SK-N-SH (cell line): ENCODE results near the gene HINT3. TPM values are rescaled to one million over a fixed set of nuclear protein-coding genes. Genes with fewer than 3 reads are reported as not detected.
"Not testable (repeated sequence)": the region's sequence is repeated elsewhere in the genome, so short reads cannot be mapped to it uniquely, and the experiment has no call there.

Experiments used
- CTCF ChIA-PET: fragments of 300-600, 350-600 bp; formaldehyde crosslinking; extraction: SDS; loops from one replicate; lab custom pipeline; 2021; lab: Yijun Ruan, JAX
- POLR2A ChIA-PET: fragments of 350-600 bp; sonication (Branson Sonifier 250); formaldehyde crosslinking; extraction: SDS; loops from one replicate; lab custom pipeline; 2020; ENCODE audit warnings: antibody characterized with exemption, inconsistent platforms; lab: Yijun Ruan, JAX
- DNase-seq: peaks from one replicate; pipeline ENCODE4 v3.0.0; 2012
- H2AFZ ChIP-seq: fragments of 200-600 bp; sonication (generic); 2 replicates; pipeline ENCODE4 v1.8.1; 2016; ENCODE audit warnings: antibody characterized with exemption, mild to moderate bottlenecking, low read depth
- H3F3A ChIP-seq: fragments of 200-600 bp; sonication (generic); replicated peaks from 2 replicates; pipeline ENCODE3; 2016; ENCODE audit warnings: antibody characterized with exemption, mild to moderate bottlenecking; ENCODE audit not compliant: insufficient read depth
- H3K27ac ChIP-seq, 2 experiments: fragments of 200-500 bp in 1 of 2; fragments of 200-600 bp in 1 of 2; sonication (Bioruptor generic) in 1 of 2; sonication (generic), shearing (Covaris generic) in 1 of 2; 2 replicates each; pipeline versions ENCODE4 v1.5.1 to v1.6.1; 2014 to 2016; ENCODE audit warnings: low read depth in 2 of 2, inconsistent platforms in 1 of 2, low read length in 1 of 2, mild to moderate bottlenecking in 1 of 2, mixed read lengths in 1 of 2
- H3K27me3 ChIP-seq: fragments of 200-600 bp; sonication (generic), shearing (Covaris generic); 2 replicates; pipeline ENCODE4 v1.6.1; 2016; ENCODE audit warnings: mixed run types; ENCODE audit not compliant: insufficient read depth
- H3K36me3 ChIP-seq, 2 experiments: fragments of 200-500 bp in 1 of 2; fragments of 200-600 bp in 1 of 2; sonication (Bioruptor generic) in 1 of 2; sonication (generic) in 1 of 2; replicated peaks in 1 of 2; 2 replicates each; pipeline versions ENCODE3 to v1.5.1; 2014 to 2016; ENCODE audit warnings: low read length in 1 of 2, mild to moderate bottlenecking in 1 of 2; ENCODE audit not compliant: insufficient read depth in 2 of 2, control insufficient read depth in 1 of 2
- H3K4me1 ChIP-seq, 2 experiments: fragments of 200-500 bp in 1 of 2; fragments of 200-600 bp in 1 of 2; sonication (Bioruptor generic) in 1 of 2; sonication (generic), shearing (Covaris generic) in 1 of 2; 2 replicates each; pipeline versions ENCODE4 v1.5.1 to v1.6.1; 2014 to 2016; ENCODE audit warnings: low read depth in 1 of 2, low read length in 1 of 2, mixed run types in 1 of 2; ENCODE audit not compliant: insufficient read depth in 2 of 2, control insufficient read depth in 1 of 2
- H3K4me2 ChIP-seq: fragments of 200-600 bp; sonication (generic), shearing (Covaris generic); 2 replicates; pipeline ENCODE4 v1.6.1; 2017; ENCODE audit warnings: mixed run types
- H3K4me3 ChIP-seq, 2 experiments: fragments of 200-500 bp in 1 of 2; fragments of 200-600 bp in 1 of 2; sonication (Bioruptor generic) in 1 of 2; sonication (generic), shearing (Covaris generic) in 1 of 2; 2 replicates each; pipeline versions ENCODE4 v1.5.1 to v1.8.1; 2014 to 2016; ENCODE audit warnings: low read depth in 2 of 2, inconsistent platforms in 1 of 2, low read length in 1 of 2, mild to moderate bottlenecking in 1 of 2, mixed read lengths in 1 of 2, moderate library complexity in 1 of 2
- H3K79me2 ChIP-seq: fragments of 200-600 bp; sonication (generic); 2 replicates; pipeline ENCODE4 v1.8.1; 2017; ENCODE audit warnings: mild to moderate bottlenecking; ENCODE audit not compliant: insufficient read depth
- H3K9ac ChIP-seq: fragments of 200-600 bp; sonication (generic); 2 replicates; pipeline ENCODE4 v1.6.1; 2017; ENCODE audit warnings: mixed run types
- H3K9me2 ChIP-seq: fragments of 200-600 bp; sonication (generic); 2 replicates; pipeline ENCODE4 v1.6.1; 2017; ENCODE audit warnings: mixed run types
- H3K9me3 ChIP-seq: fragments of 200-600 bp; sonication (generic); 2 replicates; pipeline ENCODE4 v1.6.1; 2017; ENCODE audit warnings: mixed run types, mild to moderate bottlenecking, moderate library complexity
- H4K20me1 ChIP-seq: fragments of 200-600 bp; sonication (generic); 2 replicates; pipeline ENCODE4 v1.6.1; 2017; ENCODE audit warnings: mild to moderate bottlenecking, mixed run types; ENCODE audit not compliant: insufficient read depth
- EP300 ChIP-seq, 2 experiments: IDR thresholded peaks; 2 replicates each; pipeline versions ENCODE4 v1.4.0 to v1.6.1; 2012; ENCODE audit warnings: borderline replicate concordance in 1 of 2, low read depth in 1 of 2, low read length in 1 of 2
- FOSL2 ChIP-seq: IDR thresholded peaks from 2 replicates; pipeline ENCODE4 v1.4.0; 2012; ENCODE audit warnings: low read depth, mild to moderate bottlenecking, moderate library complexity, borderline replicate concordance
- FOXJ3 ChIP-seq: sonication (generic); formaldehyde crosslinking; IDR thresholded peaks from 2 replicates; pipeline ENCODE4 v1.5.1; 2020; ENCODE audit warnings: mild to moderate bottlenecking, missing genetic modification reagents
- FOXM1 ChIP-seq: IDR thresholded peaks from 2 replicates; pipeline ENCODE4 v1.4.0; 2012; ENCODE audit warnings: low read depth, mild to moderate bottlenecking
- GABPA ChIP-seq: IDR thresholded peaks from 2 replicates; pipeline ENCODE4 v1.4.0; 2012; ENCODE audit warnings: low read depth, mild to moderate bottlenecking
- JUND ChIP-seq: IDR thresholded peaks from 2 replicates; pipeline ENCODE4 v1.4.0; 2012
- MAX ChIP-seq: IDR thresholded peaks from 2 replicates; pipeline ENCODE4 v1.4.0; 2012; ENCODE audit warnings: low read depth
- MEF2A ChIP-seq: IDR thresholded peaks from 2 replicates; pipeline ENCODE4 v1.4.0; 2012; ENCODE audit warnings: low read depth, borderline replicate concordance
- NFIC ChIP-seq: IDR thresholded peaks from 2 replicates; pipeline ENCODE4 v1.4.0; 2012; ENCODE audit warnings: borderline replicate concordance
- PBX3 ChIP-seq: IDR thresholded peaks from 2 replicates; pipeline ENCODE4; 2012
- REST ChIP-seq: IDR thresholded peaks from 2 replicates; pipeline ENCODE4 v1.6.1; 2012; ENCODE audit warnings: mild to moderate bottlenecking, low read depth, low read length, moderate library complexity
- RFX5 ChIP-seq: IDR thresholded peaks from 2 replicates; pipeline ENCODE4 v1.6.1; 2012; ENCODE audit warnings: mild to moderate bottlenecking, improper control_type of control experiment, low read length
- RXRA ChIP-seq: IDR thresholded peaks from 2 replicates; pipeline ENCODE4 v1.4.0; 2012; ENCODE audit warnings: low read depth, mild to moderate bottlenecking, borderline replicate concordance
- SMC3 ChIP-seq: IDR thresholded peaks from 2 replicates; pipeline ENCODE4 v1.6.1; 2012; ENCODE audit warnings: low read depth, low read length, improper control_type of control experiment
- TCF12 ChIP-seq: IDR thresholded peaks from 2 replicates; pipeline ENCODE4 v1.4.0; 2012
- USF1 ChIP-seq: IDR thresholded peaks from 2 replicates; pipeline ENCODE4 v1.4.0; 2012; ENCODE audit warnings: low read depth, borderline replicate concordance
- YY1 ChIP-seq: IDR thresholded peaks from 2 replicates; pipeline ENCODE4 v1.4.0; 2012; ENCODE audit warnings: low read depth, mild to moderate bottlenecking
- WGBS: methylation state at CpG from one replicate; pipeline ENCODE4 v1.1.6; 2017; ENCODE audit warnings: low lambda C conversion rate; 5-methylcytosine and 5-hydroxymethylcytosine counted together
- polyA plus RNA-seq, 3 experiments: library from polyadenylated mRNA; depleted of rRNA; stranded (reverse); fragments of >200 nt; gene quantifications; 2 replicates each; pipeline ENCODE4 v1.2.3, GENCODE V29; 2012

HINT3 gene
- polyA plus RNA-seq, 1 of the 3 experiments (the other 2 are of a cell fraction) = 1.8 TPM

GRCh38 chr6:126023474-126023873, 66.9 kb downstream of the HINT3 start:
- H3K4me2 ChIP-seq, H3K4me3 ChIP-seq, POLR2A ChIA-PET, H4K20me1 ChIP-seq, H3K27me3 ChIP-seq, H3K9ac ChIP-seq, H3K79me2 ChIP-seq, H3F3A ChIP-seq, H3K4me1 ChIP-seq, H3K27ac ChIP-seq, H3K9me3 ChIP-seq, H3K9me2 ChIP-seq, DNase-seq, H2AFZ ChIP-seq: not testable (repeated sequence)
- CTCF ChIA-PET = interaction anchor here (1.2 kb wide), 1 partner anchor 10 kb away, joined by 3 read pairs; no protein-coding TSS in a partner anchor
- H3K36me3 ChIP-seq = peaks cover 64 to 76% of the 10 kb centered on the region in 2 experiments
- WGBS = 95% methylated on average over 3 of the region's 3 CpGs

- no peak overlapping the region for H3K4me3 ChIP-seq
- ChIA-PET POLR2A (no interaction called here), CTCF (no interaction called here)
- H3K4me1 ChIP-seq = no peaks in the 10 kb centered on the region; a peak in 1 of 4 replicates
- H3K27ac ChIP-seq = no peak overlapping the region
- no peaks in the 10 kb centered on the region for H3K27me3 ChIP-seq
- H3K9me3 ChIP-seq = no peaks in the 10 kb centered on the region
- H3K9ac ChIP-seq = no peak overlapping the region
- TF ChIP-seq USF1 (no peak), RFX5 (no peak), FOXJ3 (CRISPR knock-in tag) (no peak), NFIC (no peak), MAX (no peak), GABPA (no peak), JUND (no peak), MEF2A (no peak), FOSL2 (no peak), FOXM1 (no peak), TCF12 (no peak), RXRA (no peak)
- no peaks in the 10 kb centered on the region for H3K79me2 ChIP-seq
- peaks cover 47 to 77% of the 10 kb centered on the region in 2 experiments for H3K36me3 ChIP-seq
- no peaks in the 10 kb centered on the region for H3K9me2 ChIP-seq
- no peaks in the 10 kb centered on the region for H4K20me1 ChIP-seq
- H3F3A ChIP-seq = no peaks in the 10 kb centered on the region
- 95% methylated on average over 2 of the region's 2 CpGs for WGBS
- no peak overlapping the region for H2AFZ ChIP-seq
- no peak overlapping the region for H3K4me2 ChIP-seq
- no peak for DNase-seq
These were observed 69.4 kb downstream of the HINT3 start for GRCh38 chr6:126026001-126026400.

- H2AFZ ChIP-seq = no peak overlapping the region
- no peaks in the 10 kb centered on the region; a peak in 1 of 4 replicates for H3K4me1 ChIP-seq
- no peak for DNase-seq
- CTCF ChIA-PET = interaction anchor here (1.6 kb wide), 1 partner anchor 15 kb away, joined by 4 read pairs; no protein-coding TSS in a partner anchor
- H4K20me1 ChIP-seq = no peaks in the 10 kb centered on the region
- H3K9me3 ChIP-seq = no peaks in the 10 kb centered on the region
- no peaks in the 10 kb centered on the region for H3K79me2 ChIP-seq
- no peaks in the 10 kb centered on the region for H3K9me2 ChIP-seq
- TF ChIP-seq FOXM1 (no peak), JUND (no peak), NFIC (0 out of 2 replicates have a peak, but pooled peaks have one; percentile 6), PBX3 (peak; percentile 35; the same call in 1 of the 2 replicates), RXRA (no peak), MAX (no peak), SMC3 (no peak), YY1 (no peak), REST (no peak), EP300 (IDR thresholded peaks at IDR 0.05; ENCODE audit: borderline replicate concordance in 1 of 2, low read depth in 1 of 2, low read length in 1 of 2) (no peak)
- H3K4me3 ChIP-seq = no peak overlapping the region
- no peaks in the 10 kb centered on the region for H3K27me3 ChIP-seq
- no peaks in the 10 kb centered on the region for H3F3A ChIP-seq
- peaks cover 32 to 74% of the 10 kb centered on the region in 2 experiments for H3K36me3 ChIP-seq
- H3K27ac ChIP-seq = no peak overlapping the region
- no peak overlapping the region for H3K4me2 ChIP-seq
- no peak overlapping the region for H3K9ac ChIP-seq
- POLR2A ChIA-PET = no interaction called here
These were observed 71.0 kb downstream of the HINT3 start for GRCh38 chr6:126027601-126028000.
